HCT116 (cell line): ENCODE results near the gene NANOS1. TPM values are rescaled to one million over a fixed set of nuclear protein-coding genes. Genes with fewer than 3 reads are reported as not detected.

ENCODE experiments used
- ATAC-seq: fragments of 200-7000 bp; cut with Tn5 transposase; 2 replicates; pipeline ENCODE4 v1.9.1; 2020; ENCODE audit warnings: mild to moderate bottlenecking, moderate library complexity
- BruUV-seq: library from RNA; stranded (reverse); fragments of 400-500 nt; replicated peaks from 2 replicates; lab custom pipeline; 2021; lab: Mats Ljungman, UMichigan
- CTCF ChIA-PET: fragments of 300-600 bp; sonication (Branson Sonifier 250); formaldehyde crosslinking; loops from one replicate; lab custom pipeline; 2021; ENCODE audit warnings: antibody characterized with exemption; lab: Charles Lee
- POLR2A ChIA-PET: fragments of 300-600, 350-600 bp; sonication (Branson Sonifier 250); formaldehyde crosslinking; loops from one replicate; lab custom pipeline; 2021; ENCODE audit warnings: antibody characterized with exemption; lab: Charles Lee
- RAD21 ChIA-PET, 2 experiments: fragments of 300-600 bp; sonication (Branson Sonifier 250); formaldehyde crosslinking; loops; one replicate each; lab custom pipeline; 2023; ENCODE audit warnings: low total read pairs in 2 of 2; ENCODE audit not compliant: uncharacterized antibody in 2 of 2, unreplicated experiment in 2 of 2, low non-redundant PET in 1 of 2; lab: Charles Lee
- DNase-seq: peaks from one replicate; pipeline ENCODE4 v3.0.0-alpha.2; 2010; ENCODE audit warnings: low read depth, low spot score
- H2AFZ ChIP-seq: fragments of 200-600 bp; shearing (Covaris generic), sonication (generic); 2 replicates; pipeline ENCODE4 v1.6.1; 2017; ENCODE audit warnings: low read depth, mixed run types, mixed read lengths, antibody characterized with exemption, low read length; ENCODE audit not compliant: poor library complexity, severe bottlenecking
- H3K27ac ChIP-seq: 2 replicates; pipeline ENCODE4 v1.5.1; 2012; ENCODE audit warnings: low read depth, low read length
- H3K27me3 ChIP-seq: fragments of 200-600 bp; sonication (generic); 2 replicates; pipeline ENCODE4 v1.6.1; 2016; ENCODE audit warnings: mixed run types, low read length, mixed read lengths; ENCODE audit not compliant: insufficient read depth
- H3K36me3 ChIP-seq, 2 experiments: fragments of 200-500 bp in 1 of 2; fragments of 200-600 bp in 1 of 2; sonication (Bioruptor generic) in 1 of 2; sonication (generic) in 1 of 2; 2 replicates each; pipeline versions ENCODE4 v1.5.1 to v1.6.1; 2014 to 2016; ENCODE audit warnings: low read length in 2 of 2, inconsistent platforms in 1 of 2, mixed read lengths in 1 of 2, mixed run types in 1 of 2; ENCODE audit not compliant: insufficient read depth in 2 of 2, control insufficient read depth in 1 of 2
- H3K4me1 ChIP-seq, 2 experiments: fragments of 200-600 bp in 1 of 2; sonication (generic) in 1 of 2; 2 replicates each; pipeline versions ENCODE4 v1.5.1 to v1.6.1; 2012 to 2017; ENCODE audit warnings: low read length in 2 of 2, inconsistent platforms in 1 of 2, mild to moderate bottlenecking in 1 of 2, mixed read lengths in 1 of 2, mixed run types in 1 of 2, moderate library complexity in 1 of 2; ENCODE audit not compliant: insufficient read depth in 2 of 2, control insufficient read depth in 1 of 2
- H3K4me2 ChIP-seq: fragments of 200-600 bp; sonication (generic); 2 replicates; pipeline ENCODE4 v1.6.1; 2017; ENCODE audit warnings: mixed run types, low read length, mixed read lengths
- H3K4me3 ChIP-seq, 2 experiments: fragments of 200-600 bp in 1 of 2; sonication (generic) in 1 of 2; replicated peaks in 1 of 2; 2 replicates each; pipeline ENCODE4 v1.5.1; 2011 to 2016; ENCODE audit warnings: low read length in 2 of 2, control low read depth in 1 of 2, low read depth in 1 of 2, mild to moderate bottlenecking in 1 of 2, mixed read lengths in 1 of 2, mixed run types in 1 of 2
- H3K79me2 ChIP-seq: fragments of 200-600 bp; sonication (generic); 2 replicates; pipeline ENCODE4 v1.6.1; 2017; ENCODE audit warnings: mild to moderate bottlenecking, mixed run types, low read length, moderate library complexity, mixed read lengths; ENCODE audit not compliant: insufficient read depth
- H3K9ac ChIP-seq: fragments of 200-600 bp; sonication (generic); 2 replicates; pipeline ENCODE4 v1.6.1; 2016; ENCODE audit warnings: low read length, mixed read lengths
- H3K9me2 ChIP-seq: fragments of 200-600 bp; sonication (generic), shearing (Covaris generic); 2 replicates; pipeline ENCODE4 v1.6.1; 2017; ENCODE audit warnings: mixed run types, mild to moderate bottlenecking, moderate library complexity; ENCODE audit not compliant: insufficient read depth
- H3K9me3 ChIP-seq, 2 experiments: fragments of 200-500 bp in 1 of 2; fragments of 200-600 bp in 1 of 2; sonication (Bioruptor generic) in 1 of 2; sonication (generic) in 1 of 2; 2 replicates each; pipeline ENCODE4 v1.6.1; 2014 to 2017; ENCODE audit warnings: low read length in 2 of 2, mixed read lengths in 2 of 2, inconsistent platforms in 1 of 2, low read depth in 1 of 2, mild to moderate bottlenecking in 1 of 2, mixed run types in 1 of 2, moderate library complexity in 1 of 2; ENCODE audit not compliant: control insufficient read depth in 1 of 2, insufficient read depth in 1 of 2
- H4K20me1 ChIP-seq: fragments of 200-600 bp; sonication (generic), shearing (Covaris generic); 2 replicates; pipeline ENCODE4 v1.6.1; 2017; ENCODE audit warnings: mixed run types, mild to moderate bottlenecking, moderate library complexity; ENCODE audit not compliant: insufficient read depth
- CBX3 ChIP-seq: IDR thresholded peaks from 2 replicates; pipeline ENCODE4 v1.6.1; 2012; ENCODE audit warnings: low read depth
- EZH2phosphoT487 ChIP-seq: fragments of 200-600 bp; IDR thresholded peaks from 2 replicates; pipeline ENCODE4 v1.6.1; 2018; ENCODE audit warnings: antibody characterized with exemption, borderline replicate concordance
- FOSL1 ChIP-seq: IDR thresholded peaks from 2 replicates; pipeline ENCODE4 v1.6.1; 2012; ENCODE audit warnings: low read depth
- POLR2A ChIP-seq: IDR thresholded peaks from 2 replicates; pipeline ENCODE4 v1.7.0; 2011; ENCODE audit warnings: borderline replicate concordance; ENCODE audit not compliant: insufficient read depth, insufficient read length; ENCODE audit errors: extremely low read depth
- SIN3A ChIP-seq: IDR thresholded peaks from 2 replicates; pipeline ENCODE4 v1.6.1; 2012; ENCODE audit warnings: low read depth
- SP1 ChIP-seq: IDR thresholded peaks from 2 replicates; pipeline ENCODE4 v1.6.1; 2012; ENCODE audit warnings: low read depth
- YY1 ChIP-seq: IDR thresholded peaks from 2 replicates; pipeline ENCODE4 v1.6.1; 2011; ENCODE audit warnings: low read length, low read depth, moderate library complexity, mild to moderate bottlenecking; ENCODE audit not compliant: insufficient replicate concordance; ENCODE audit errors: extremely low read depth
- ZBTB33 ChIP-seq: IDR thresholded peaks from 2 replicates; pipeline ENCODE4 v1.6.1; 2011; ENCODE audit warnings: mild to moderate bottlenecking, low read length, moderate library complexity; ENCODE audit not compliant: insufficient replicate concordance; ENCODE audit errors: extremely low read depth
- ZFX ChIP-seq: fragments of 450-650 bp; IDR thresholded peaks from 2 replicates; pipeline ENCODE4 v1.6.1; 2017
- intact Hi-C: fragments of 100-400 bp; cut with micrococcal nuclease; formaldehyde crosslinking; loops from 2 replicates; pipeline ENCODE4 v1.10.0; 2022
- total RNA-seq: library from RNA; stranded (reverse); gene quantifications from one replicate; pipeline ENCODE4 v1.2.1, GENCODE V29; 2021; ENCODE audit not compliant: unreplicated experiment
- TF ChIP-seq, protein P1 (sequence below): IDR thresholded peaks from 2 replicates; pipeline ENCODE4 v1.6.1; 2012
- TF ChIP-seq, protein P2 (sequence below): IDR thresholded peaks from 2 replicates; pipeline ENCODE4 v1.6.1; 2012; ENCODE audit warnings: low read depth

The NANOS1 gene
- total RNA-seq, 1 experiment from 2014 or later: 1.5 TPM

DNA sequence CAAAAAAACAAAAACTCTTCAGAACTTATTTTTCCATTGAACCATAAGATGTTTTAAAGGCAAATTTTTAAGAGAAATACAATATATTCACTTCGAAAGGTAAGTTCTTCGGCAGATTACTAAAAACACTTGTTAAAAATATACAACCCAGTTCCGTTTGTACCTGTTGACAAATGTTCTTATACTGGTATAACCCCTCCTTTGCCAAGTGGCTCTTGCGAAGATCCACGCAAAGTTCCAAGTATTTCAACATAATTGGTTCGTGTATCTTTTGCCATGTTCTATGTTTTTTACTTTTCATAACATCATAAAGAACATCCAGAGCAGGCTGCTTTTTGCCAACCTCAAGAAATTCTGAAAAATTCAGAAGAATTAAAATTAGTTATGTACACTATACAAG is 44.1 kb downstream of the NANOS1 start:
- intact Hi-C loops: loop anchor here (5.0 kb wide), 1 partner anchor 36 kb away; no protein-coding TSS in a partner anchor
- H3K27ac ChIP-seq: no peak overlapping the region
- no peak overlapping the region for H2AFZ ChIP-seq
- no peak for ATAC-seq
- peaks cover 75% of the 10 kb centered on the region for H4K20me1 ChIP-seq
- no peak overlapping the region for H3K4me3 ChIP-seq
- H3K4me1 ChIP-seq: peaks cover 17 to 23% of the 10 kb centered on the region in 2 experiments
- TF ChIP-seq, protein P1, sequence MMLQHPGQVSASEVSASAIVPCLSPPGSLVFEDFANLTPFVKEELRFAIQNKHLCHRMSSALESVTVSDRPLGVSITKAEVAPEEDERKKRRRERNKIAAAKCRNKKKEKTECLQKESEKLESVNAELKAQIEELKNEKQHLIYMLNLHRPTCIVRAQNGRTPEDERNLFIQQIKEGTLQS: no peak
- TF ChIP-seq SP1 (no peak), ZBTB33 (no peak), ZFX (no peak), CBX3 (no peak), YY1 (no peak), FOSL1 (no peak), POLR2A (no peak), SIN3A (no peak), EZH2phosphoT487 (no peak)
- TF ChIP-seq, protein P2, sequence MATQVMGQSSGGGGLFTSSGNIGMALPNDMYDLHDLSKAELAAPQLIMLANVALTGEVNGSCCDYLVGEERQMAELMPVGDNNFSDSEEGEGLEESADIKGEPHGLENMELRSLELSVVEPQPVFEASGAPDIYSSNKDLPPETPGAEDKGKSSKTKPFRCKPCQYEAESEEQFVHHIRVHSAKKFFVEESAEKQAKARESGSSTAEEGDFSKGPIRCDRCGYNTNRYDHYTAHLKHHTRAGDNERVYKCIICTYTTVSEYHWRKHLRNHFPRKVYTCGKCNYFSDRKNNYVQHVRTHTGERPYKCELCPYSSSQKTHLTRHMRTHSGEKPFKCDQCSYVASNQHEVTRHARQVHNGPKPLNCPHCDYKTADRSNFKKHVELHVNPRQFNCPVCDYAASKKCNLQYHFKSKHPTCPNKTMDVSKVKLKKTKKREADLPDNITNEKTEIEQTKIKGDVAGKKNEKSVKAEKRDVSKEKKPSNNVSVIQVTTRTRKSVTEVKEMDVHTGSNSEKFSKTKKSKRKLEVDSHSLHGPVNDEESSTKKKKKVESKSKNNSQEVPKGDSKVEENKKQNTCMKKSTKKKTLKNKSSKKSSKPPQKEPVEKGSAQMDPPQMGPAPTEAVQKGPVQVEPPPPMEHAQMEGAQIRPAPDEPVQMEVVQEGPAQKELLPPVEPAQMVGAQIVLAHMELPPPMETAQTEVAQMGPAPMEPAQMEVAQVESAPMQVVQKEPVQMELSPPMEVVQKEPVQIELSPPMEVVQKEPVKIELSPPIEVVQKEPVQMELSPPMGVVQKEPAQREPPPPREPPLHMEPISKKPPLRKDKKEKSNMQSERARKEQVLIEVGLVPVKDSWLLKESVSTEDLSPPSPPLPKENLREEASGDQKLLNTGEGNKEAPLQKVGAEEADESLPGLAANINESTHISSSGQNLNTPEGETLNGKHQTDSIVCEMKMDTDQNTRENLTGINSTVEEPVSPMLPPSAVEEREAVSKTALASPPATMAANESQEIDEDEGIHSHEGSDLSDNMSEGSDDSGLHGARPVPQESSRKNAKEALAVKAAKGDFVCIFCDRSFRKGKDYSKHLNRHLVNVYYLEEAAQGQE: no peak
- H3K9me3 ChIP-seq: no peaks in the 10 kb centered on the region
- POLR2A ChIA-PET: no interaction called here
- peaks cover 46 to 68% of the 10 kb centered on the region in 2 experiments for H3K36me3 ChIP-seq
- no peak overlapping the region for H3K4me2 ChIP-seq
- H3K9me2 ChIP-seq: no peaks in the 10 kb centered on the region
- peaks cover 100% of the 10 kb centered on the region for H3K79me2 ChIP-seq
- no peaks in the 10 kb centered on the region for H3K27me3 ChIP-seq
- CTCF ChIA-PET: no interaction called here
- RAD21 ChIA-PET: no interaction called here
- no peak overlapping the region for H3K9ac ChIP-seq
- no TSS peak for BruUV-seq
- DNase-seq: no peak
